Measurements from ENCODE around the gene DCPS. TPM values are rescaled to one million over a fixed set of nuclear protein-coding genes. Genes with fewer than 3 reads are reported as not detected.

The DCPS gene
- total RNA-seq, 1 experiment from 2014 or later, result 34.8 TPM

GRCh38 chr11:126348806-126349582, 45.1 kb downstream of the DCPS start:
- ATAC-seq, result no peak
- no peak for DNase-seq (ENCODE audit: low read depth, low spot score)
- Histone ChIP-seq H3K4me1 (ENCODE audit: control insufficient read depth, insufficient read depth, low read length) (peaks cover 17% of the 10 kb centered on the region), H3K36me3 (ENCODE audit: control insufficient read depth, insufficient read depth, low read length) (no peaks in the 10 kb centered on the region), H3K9me3 (ENCODE audit: control insufficient read depth, insufficient read depth, low read depth, low read length) (no peaks in the 10 kb centered on the region), H3K27ac (ENCODE audit: low read length) (no peak overlapping the region), H3K4me3 (ENCODE audit: low read depth in 2 of 2, low read length in 2 of 2) (no peak overlapping the region), H3K27me3 (ENCODE audit: control insufficient read depth, insufficient read depth, low read length) (no peaks in the 10 kb centered on the region)
- ChIA-PET POLR2A (no interaction called here), CTCF (no interaction called here)
- intact Hi-C loops (cut with micrococcal nuclease; ENCODE audit: unreplicated experiment), result no loop called here
- in situ Hi-C loops (cut with HindIII; ENCODE audit: low pct_unique_long_range_greater_than_20kb, low sequenced_read_pairs), result no loop called here
- no peak for TF ChIP-seq TCF7L2 (IDR thresholded peaks at IDR 0.05; ENCODE audit: low read depth, low read length)
- no peak for TF ChIP-seq SIN3A (IDR thresholded peaks at IDR 0.05; ENCODE audit: borderline replicate concordance, insufficient read depth, low read depth, low read length)
- no peak for TF ChIP-seq CTCF (IDR thresholded peaks at IDR 0.05)
- TF ChIP-seq POLR2AphosphoS5 (IDR thresholded peaks at IDR 0.05; ENCODE audit: low read depth, low read length), result no peak
- no peak for TF ChIP-seq REST (IDR thresholded peaks at IDR 0.05; ENCODE audit: insufficient read depth in 1 of 2, low read depth in 2 of 2, low read length in 1 of 2)
- BruUV-seq (replicated peaks), result no TSS peak

GRCh38 chr11:126350836-126351235, 47.0 kb downstream of the DCPS start:
- in situ Hi-C loops (cut with HindIII; ENCODE audit: low pct_unique_long_range_greater_than_20kb, low sequenced_read_pairs) (no loop called here), intact Hi-C loops (cut with micrococcal nuclease; ENCODE audit: unreplicated experiment) (no loop called here)
- H3K27ac ChIP-seq (ENCODE audit: low read length), result no peak overlapping the region
- peaks cover 3% of the 10 kb centered on the region; the same call in 1 of the 2 replicates for H3K36me3 ChIP-seq (ENCODE audit: control insufficient read depth, insufficient read depth, low read length)
- peaks cover 25% of the 10 kb centered on the region for H3K4me1 ChIP-seq (ENCODE audit: control insufficient read depth, insufficient read depth, low read length)
- DNase-seq (ENCODE audit: low read depth, low spot score) (no peak), ATAC-seq (no peak)
- no peaks in the 10 kb centered on the region for H3K9me3 ChIP-seq (ENCODE audit: control insufficient read depth, insufficient read depth, low read depth, low read length)
- POLR2A ChIA-PET, result no interaction called here
- no peak overlapping the region for H3K4me3 ChIP-seq (ENCODE audit: low read depth in 2 of 2, low read length in 2 of 2)
- H3K27me3 ChIP-seq (ENCODE audit: control insufficient read depth, insufficient read depth, low read length), result no peaks in the 10 kb centered on the region
- no TSS peak for BruUV-seq (replicated peaks)
- no peak for TF ChIP-seq TCF7L2 (IDR thresholded peaks at IDR 0.05; ENCODE audit: low read depth, low read length)
- no peak for TF ChIP-seq POLR2AphosphoS5 (IDR thresholded peaks at IDR 0.05; ENCODE audit: low read depth, low read length)
- TF ChIP-seq SIN3A (IDR thresholded peaks at IDR 0.05; ENCODE audit: borderline replicate concordance, insufficient read depth, low read depth, low read length), result no peak
- TF ChIP-seq CTCF (IDR thresholded peaks at IDR 0.05), result no peak
- TF ChIP-seq REST (IDR thresholded peaks at IDR 0.05; ENCODE audit: insufficient read depth in 1 of 2, low read depth in 2 of 2, low read length in 1 of 2), result no peak
- CTCF ChIA-PET, result no interaction called here
